Rectal smooth muscle tissue (tissue), 1 donor: ENCODE measurements around the gene DLG2.
"Not testable (repeated sequence)": the region's sequence is repeated elsewhere in the genome, so short reads cannot be mapped to it uniquely, and the experiment has no call there.

Source experiments
- H3K27ac ChIP-seq: one replicate; pipeline ENCODE4 v1.7.0; 2013; ENCODE audit warnings: low read depth, low read length, inconsistent platforms
- H3K27me3 ChIP-seq: one replicate; pipeline ENCODE4 v1.7.0; 2013; ENCODE audit warnings: low read length; ENCODE audit not compliant: control insufficient read depth, insufficient read depth
- H3K36me3 ChIP-seq: one replicate; pipeline ENCODE4 v1.7.0; 2013; ENCODE audit warnings: low read length; ENCODE audit not compliant: control insufficient read depth, insufficient read depth
- H3K4me1 ChIP-seq: one replicate; pipeline ENCODE4 v1.7.0; 2013; ENCODE audit warnings: low read length; ENCODE audit not compliant: control insufficient read depth, insufficient read depth
- H3K4me3 ChIP-seq: one replicate; pipeline ENCODE4 v1.7.0; 2013; ENCODE audit warnings: low read length
- H3K9ac ChIP-seq: one replicate; pipeline ENCODE4 v1.7.0; 2013; ENCODE audit warnings: low read length

DLG2 gene

GRCh38 chr11:85029964-85030363, 597.2 kb downstream of the DLG2 start:
- Histone ChIP-seq H3K4me1 (no peaks in the 10 kb centered on the region), H3K36me3 (no peaks in the 10 kb centered on the region), H3K4me3 (no peak overlapping the region), H3K9ac (no peak overlapping the region), H3K27ac (no peak overlapping the region), H3K27me3 (no peaks in the 10 kb centered on the region)

GRCh38 chr11:85028329-85029101, 598.6 kb downstream of the DLG2 start:
- Histone ChIP-seq H3K4me1 (no peaks in the 10 kb centered on the region), H3K9ac (no peak overlapping the region), H3K4me3 (no peak overlapping the region), H3K27me3 (no peaks in the 10 kb centered on the region), H3K27ac (no peak overlapping the region), H3K36me3 (no peaks in the 10 kb centered on the region)

GRCh38 chr11:85027346-85027745, 599.8 kb downstream of the DLG2 start:
- Histone ChIP-seq H3K4me3 (no peak overlapping the region), H3K36me3 (no peaks in the 10 kb centered on the region), H3K27ac (no peak overlapping the region), H3K27me3 (no peaks in the 10 kb centered on the region), H3K4me1 (no peaks in the 10 kb centered on the region), H3K9ac (no peak overlapping the region)

- no peaks in the 10 kb centered on the region for H3K36me3 ChIP-seq
- no peak overlapping the region for H3K4me3 ChIP-seq
Measured at GRCh38 chr11:85021058-85021457, 606.1 kb downstream of the DLG2 start.

GRCh38 chr11:84993386-84993785, 633.8 kb downstream of the DLG2 start:
- H3K27ac ChIP-seq, result no peak overlapping the region
- H3K4me1 ChIP-seq, result no peaks in the 10 kb centered on the region
- H3K27me3 ChIP-seq, result no peaks in the 10 kb centered on the region
- H3K4me3 ChIP-seq, result no peak overlapping the region
- no peak overlapping the region for H3K9ac ChIP-seq
- no peaks in the 10 kb centered on the region for H3K36me3 ChIP-seq

More at GRCh38 chr11:85021058-85021457, 606.1 kb downstream of the DLG2 start:
- no peaks in the 10 kb centered on the region for H3K4me1 ChIP-seq
- H3K9ac ChIP-seq, result no peak overlapping the region
- H3K27ac ChIP-seq, result no peak overlapping the region
- no peaks in the 10 kb centered on the region for H3K27me3 ChIP-seq

GRCh38 chr11:84990141-84990540, 637.0 kb downstream of the DLG2 start:
- no peaks in the 10 kb centered on the region for H3K4me1 ChIP-seq
- H3K36me3 ChIP-seq, result no peaks in the 10 kb centered on the region
- no peak overlapping the region for H3K27ac ChIP-seq
- H3K27me3 ChIP-seq, result no peaks in the 10 kb centered on the region
- H3K4me3 ChIP-seq, result no peak overlapping the region
- H3K9ac ChIP-seq, result no peak overlapping the region

GRCh38 chr11:84987686-84988187, 639.4 kb downstream of the DLG2 start:
- not testable (repeated sequence) for H3K9ac ChIP-seq, H3K4me1 ChIP-seq, H3K4me3 ChIP-seq, H3K36me3 ChIP-seq, H3K27me3 ChIP-seq, H3K27ac ChIP-seq

GRCh38 chr11:84981301-84981700, 645.8 kb downstream of the DLG2 start:
- no peaks in the 10 kb centered on the region for H3K4me1 ChIP-seq
- H3K27ac ChIP-seq, result no peak overlapping the region
- no peak overlapping the region for H3K4me3 ChIP-seq
- no peaks in the 10 kb centered on the region for H3K27me3 ChIP-seq
- no peaks in the 10 kb centered on the region for H3K36me3 ChIP-seq
- no peak overlapping the region for H3K9ac ChIP-seq

GRCh38 chr11:84969103-84969502, 658.0 kb downstream of the DLG2 start:
- no peaks in the 10 kb centered on the region for H3K4me1 ChIP-seq
- H3K4me3 ChIP-seq, result no peak overlapping the region
- no peak overlapping the region for H3K27ac ChIP-seq
- H3K27me3 ChIP-seq, result no peaks in the 10 kb centered on the region
- H3K9ac ChIP-seq, result no peak overlapping the region
- H3K36me3 ChIP-seq, result no peaks in the 10 kb centered on the region

- H3K27me3 ChIP-seq, result no peaks in the 10 kb centered on the region
- H3K36me3 ChIP-seq, result no peaks in the 10 kb centered on the region
- no peaks in the 10 kb centered on the region for H3K4me1 ChIP-seq
- no peak overlapping the region for H3K27ac ChIP-seq
- no peak overlapping the region for H3K9ac ChIP-seq
- H3K4me3 ChIP-seq, result no peak overlapping the region
Measured at GRCh38 chr11:84965484-84965883, 661.7 kb downstream of the DLG2 start.

- no peak overlapping the region for H3K9ac ChIP-seq
- H3K27me3 ChIP-seq, result no peaks in the 10 kb centered on the region
- no peaks in the 10 kb centered on the region for H3K36me3 ChIP-seq
- H3K4me1 ChIP-seq, result no peaks in the 10 kb centered on the region
- no peak overlapping the region for H3K27ac ChIP-seq
- H3K4me3 ChIP-seq, result no peak overlapping the region
Measured at GRCh38 chr11:84963240-84963639, 663.9 kb downstream of the DLG2 start.

- Histone ChIP-seq H3K9ac (no peak overlapping the region), H3K4me1 (no peaks in the 10 kb centered on the region), H3K27ac (no peak overlapping the region), H3K27me3 (no peaks in the 10 kb centered on the region), H3K36me3 (no peaks in the 10 kb centered on the region), H3K4me3 (no peak overlapping the region)
Measured at GRCh38 chr11:84962018-84962417, 665.1 kb downstream of the DLG2 start.

- Histone ChIP-seq H3K27me3 (no peaks in the 10 kb centered on the region), H3K27ac (no peak overlapping the region)
Measured at GRCh38 chr11:84958295-84958694, 668.8 kb downstream of the DLG2 start.

More at GRCh38 chr11:84958295-84958694, 668.8 kb downstream of the DLG2 start:
- Histone ChIP-seq H3K9ac (no peak overlapping the region), H3K4me1 (no peaks in the 10 kb centered on the region), H3K4me3 (no peak overlapping the region), H3K36me3 (no peaks in the 10 kb centered on the region)
